Fibroblast of skin of scalp (primary cell): ENCODE data around the gene ENO4.

Experiments
- DNase-seq: peaks from one replicate; pipeline ENCODE4 v3.0.0-alpha.2; 2013

The ENO4 gene

DNA sequence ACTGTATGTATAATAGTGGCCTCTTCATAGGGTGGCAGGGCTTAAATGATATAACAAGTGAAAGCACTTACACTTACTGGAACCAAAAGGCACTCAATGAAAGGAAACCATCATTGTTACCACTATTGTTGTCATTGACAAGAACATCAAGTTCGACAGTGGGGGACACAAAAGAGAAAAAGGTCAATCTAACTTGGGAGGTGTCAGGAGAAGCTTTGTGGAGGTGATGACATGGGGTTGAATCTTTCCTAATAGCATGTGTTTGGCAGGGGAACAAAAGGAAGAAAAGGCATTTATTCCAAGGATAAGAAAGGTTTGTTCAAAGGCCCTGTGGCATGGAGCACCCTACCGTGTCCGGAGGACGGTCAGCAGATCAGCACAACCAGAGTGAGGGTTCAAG lies 18.2 kb upstream of the ENO4 start:
- DNase-seq = no peak

DNA sequence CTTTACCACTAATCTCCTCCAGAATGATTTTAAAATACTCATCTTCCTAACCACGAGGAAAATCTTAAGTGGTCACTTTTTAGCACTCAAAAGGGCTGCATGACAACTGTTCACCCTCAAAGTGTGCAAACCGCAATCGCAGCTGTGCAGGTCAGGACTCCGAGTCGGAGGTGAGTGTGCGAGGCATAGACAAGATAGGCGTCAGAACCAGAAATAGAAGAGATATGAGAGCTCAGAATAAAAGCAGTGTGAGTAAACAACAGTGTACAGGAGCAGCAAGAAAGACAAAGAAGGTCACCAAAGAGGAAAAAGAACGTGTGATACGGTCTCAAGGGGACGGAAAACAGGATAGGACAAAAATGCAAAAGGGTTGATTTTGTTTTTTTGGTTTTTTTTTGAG lies 17.5 kb upstream of the ENO4 start:
- DNase-seq = no peak

DNA sequence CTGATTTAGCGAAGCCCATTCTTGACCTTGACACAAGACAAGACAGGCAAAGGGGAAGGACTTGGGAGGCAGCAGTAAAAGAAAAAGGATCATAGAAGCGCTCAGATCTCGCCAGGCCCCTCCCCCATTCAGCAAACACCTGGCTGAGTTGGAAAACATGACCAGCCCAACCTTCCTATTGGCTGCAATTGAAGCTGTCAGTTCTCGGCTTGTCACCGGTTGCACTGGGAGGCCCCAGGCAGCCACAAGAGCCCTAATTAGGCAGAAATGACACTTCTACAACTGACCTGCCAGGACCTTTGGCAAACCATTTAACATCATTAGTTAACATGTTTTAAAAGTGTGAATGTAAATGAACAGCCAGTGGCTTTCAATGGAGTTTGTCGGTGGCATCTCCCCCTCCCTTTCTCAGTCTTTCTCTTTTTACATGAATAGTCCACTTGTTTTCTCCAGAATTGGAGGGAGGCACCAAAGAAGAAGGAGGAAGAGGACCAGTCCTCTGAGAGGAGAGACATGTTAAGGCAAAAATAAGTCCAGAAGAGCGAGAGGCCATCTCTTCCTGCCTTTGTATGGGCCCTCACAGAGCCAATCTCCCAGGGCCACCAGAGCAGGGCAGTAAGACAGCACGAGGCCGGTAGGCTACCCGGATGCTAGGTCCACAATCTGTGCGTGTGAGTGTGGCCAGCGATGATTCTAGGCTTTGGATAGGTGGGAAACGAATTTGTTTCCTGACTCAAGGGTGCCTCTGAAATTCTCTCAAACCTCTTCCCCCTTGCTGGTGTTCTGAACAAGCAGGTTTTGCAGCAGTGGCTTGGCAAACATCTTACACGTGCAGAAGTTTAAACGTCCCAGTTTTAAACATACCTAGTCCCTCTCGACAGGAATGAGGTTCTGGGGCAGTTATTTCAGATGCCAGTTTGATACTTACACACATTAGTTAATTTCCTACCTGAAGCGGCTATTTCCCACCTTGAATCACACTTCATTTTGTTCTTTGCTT lies 15.0 kb upstream of the ENO4 start:
- no peak for DNase-seq

DNA sequence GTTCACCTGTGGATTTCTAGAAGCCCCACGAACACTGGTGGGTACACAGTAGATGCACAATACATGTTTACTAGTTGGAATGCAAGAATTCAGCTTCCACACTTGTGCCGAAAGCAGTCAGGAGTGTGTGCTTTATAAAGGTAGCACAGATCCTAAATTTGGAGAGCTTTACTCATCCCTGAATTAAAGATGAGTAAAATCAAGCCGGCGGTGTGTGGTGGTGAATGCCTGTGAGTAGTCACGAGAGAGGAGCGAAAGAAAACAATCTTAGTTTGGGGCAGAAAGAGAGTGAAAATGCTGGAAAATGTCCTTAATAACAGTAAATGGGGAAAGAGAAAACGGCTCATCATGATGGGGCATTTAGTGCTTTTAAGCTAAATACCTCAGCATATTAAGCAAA lies 13.6 kb upstream of the ENO4 start:
- DNase-seq = no peak

DNA sequence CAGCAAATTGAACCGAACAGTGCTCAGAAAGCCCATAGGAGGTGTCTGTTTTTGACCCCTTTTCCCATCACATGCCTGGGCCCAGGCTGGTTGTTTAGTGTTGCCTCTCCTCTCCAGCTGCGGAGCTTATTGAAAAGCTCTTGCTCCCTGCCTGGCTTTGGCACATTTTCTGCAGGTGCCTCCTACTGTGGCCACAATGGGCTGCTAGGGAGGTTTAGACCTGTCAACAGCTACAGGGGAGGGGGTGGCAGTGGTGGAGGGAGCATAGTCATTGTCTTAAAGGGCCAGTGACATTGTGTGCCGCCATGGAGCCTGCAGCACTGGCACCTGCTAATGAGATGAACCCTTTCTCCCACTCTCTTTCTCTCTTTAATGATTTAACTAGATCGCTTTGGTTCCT lies 13.2 kb upstream of the ENO4 start:
- DNase-seq = no peak

DNA sequence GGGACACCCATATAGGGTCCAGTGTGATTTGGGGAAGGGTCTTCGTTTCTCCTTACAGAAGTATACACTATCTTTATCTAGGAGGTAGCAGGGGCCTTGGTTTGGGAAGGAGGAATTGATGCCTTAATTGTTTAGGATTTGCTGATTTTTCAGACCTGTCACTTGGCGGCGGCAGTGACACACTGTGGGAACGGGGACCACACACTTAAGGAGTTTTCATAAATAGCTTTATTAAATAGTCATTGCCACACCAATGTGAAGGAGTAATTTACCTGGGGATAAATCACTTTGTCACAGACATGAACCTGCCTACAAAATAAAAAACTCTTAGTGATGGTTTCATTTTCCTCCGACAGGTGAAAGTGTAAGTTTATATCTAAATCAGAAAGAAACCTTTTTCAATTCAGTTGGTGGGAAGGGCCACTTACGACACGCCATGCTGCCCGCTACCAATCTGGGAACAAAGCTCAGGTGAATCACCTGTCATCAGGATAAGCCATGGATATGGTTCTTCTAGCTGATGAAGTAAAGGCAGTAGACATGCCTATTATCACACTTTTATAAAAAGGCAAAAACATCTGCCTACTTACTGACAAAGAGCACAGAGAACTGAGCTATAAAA lies 12.3 kb upstream of the ENO4 start:
- DNase-seq = peak; percentile 22

DNA sequence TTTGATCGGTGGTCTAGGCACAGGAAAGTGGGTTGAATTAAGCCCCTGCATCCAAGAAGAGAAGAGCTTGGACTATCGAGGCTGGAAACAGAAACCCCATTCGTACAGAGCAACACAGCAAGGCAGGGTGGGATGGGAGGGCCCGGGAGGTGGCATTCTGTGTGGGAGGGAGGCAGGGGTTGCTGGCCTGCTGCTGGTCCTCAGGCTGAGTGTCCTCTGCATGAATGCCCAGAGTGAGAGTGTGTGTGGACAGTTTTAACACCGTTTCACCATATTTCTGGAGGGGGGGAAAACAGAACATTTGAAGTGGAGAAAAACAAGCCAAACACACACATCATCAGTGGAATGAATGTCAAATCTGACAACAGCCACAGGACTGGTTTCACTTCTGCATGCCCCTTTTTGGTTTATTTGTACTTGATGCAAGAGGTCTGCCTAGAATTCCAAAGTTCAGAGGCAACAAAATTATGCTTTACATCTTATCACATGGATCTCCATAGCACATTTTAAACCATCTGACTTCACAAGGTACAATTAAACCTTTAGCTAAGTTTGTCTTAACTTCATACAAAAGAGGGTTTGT lies 11.1 kb upstream of the ENO4 start:
- no peak for DNase-seq

DNA sequence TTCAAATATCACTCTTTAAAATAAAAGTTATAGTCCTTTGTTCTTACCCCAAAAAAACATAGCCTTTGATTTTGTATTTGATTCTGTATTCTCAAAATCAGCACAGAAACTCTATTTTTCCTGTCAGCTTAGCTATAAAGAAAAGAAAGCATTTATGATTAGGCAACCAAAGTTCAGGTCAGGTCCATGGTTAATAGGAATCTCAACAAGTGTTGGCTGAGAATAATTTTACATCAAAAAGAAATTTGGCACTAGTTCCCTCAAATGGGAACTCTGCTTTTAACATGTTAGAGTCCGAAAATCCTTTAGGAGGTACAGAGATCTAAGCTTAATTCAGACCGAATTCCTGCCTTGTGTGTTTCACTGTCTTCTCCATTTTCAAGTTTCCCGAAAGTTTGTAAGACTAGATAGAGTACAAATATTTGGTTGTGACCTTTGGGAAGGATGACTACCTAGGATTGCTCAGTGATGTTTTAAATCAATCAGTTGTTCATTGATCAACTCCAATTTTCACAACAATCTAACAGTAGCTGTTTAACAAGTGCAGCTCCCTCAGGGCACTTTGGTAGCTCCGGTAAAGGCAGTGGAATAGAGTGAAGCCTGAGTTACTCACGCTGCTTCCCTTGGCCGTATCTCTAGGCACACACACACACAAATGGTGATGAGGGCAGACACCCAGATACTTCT lies 8.8 kb upstream of the ENO4 start:
- no peak for DNase-seq

DNA sequence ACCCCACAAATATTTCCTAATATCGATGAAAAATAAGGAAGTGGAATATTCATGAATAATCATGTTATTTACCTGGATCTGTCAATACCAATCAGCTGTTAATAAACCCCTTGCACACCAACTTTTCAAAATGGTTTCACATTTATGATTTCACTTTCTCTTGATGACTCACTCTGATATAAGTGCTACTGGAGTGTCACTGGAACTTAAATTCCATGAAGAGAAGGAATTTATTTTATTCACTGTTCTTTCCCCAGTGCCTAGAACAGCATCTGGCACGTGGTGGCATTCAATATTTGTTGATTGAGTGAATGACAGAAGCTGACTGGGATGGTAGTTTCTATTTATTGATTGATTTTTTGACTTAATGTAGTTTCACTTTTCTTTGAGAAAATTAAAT lies 3.5 kb upstream of the ENO4 start:
- DNase-seq = peak; percentile 9

DNA sequence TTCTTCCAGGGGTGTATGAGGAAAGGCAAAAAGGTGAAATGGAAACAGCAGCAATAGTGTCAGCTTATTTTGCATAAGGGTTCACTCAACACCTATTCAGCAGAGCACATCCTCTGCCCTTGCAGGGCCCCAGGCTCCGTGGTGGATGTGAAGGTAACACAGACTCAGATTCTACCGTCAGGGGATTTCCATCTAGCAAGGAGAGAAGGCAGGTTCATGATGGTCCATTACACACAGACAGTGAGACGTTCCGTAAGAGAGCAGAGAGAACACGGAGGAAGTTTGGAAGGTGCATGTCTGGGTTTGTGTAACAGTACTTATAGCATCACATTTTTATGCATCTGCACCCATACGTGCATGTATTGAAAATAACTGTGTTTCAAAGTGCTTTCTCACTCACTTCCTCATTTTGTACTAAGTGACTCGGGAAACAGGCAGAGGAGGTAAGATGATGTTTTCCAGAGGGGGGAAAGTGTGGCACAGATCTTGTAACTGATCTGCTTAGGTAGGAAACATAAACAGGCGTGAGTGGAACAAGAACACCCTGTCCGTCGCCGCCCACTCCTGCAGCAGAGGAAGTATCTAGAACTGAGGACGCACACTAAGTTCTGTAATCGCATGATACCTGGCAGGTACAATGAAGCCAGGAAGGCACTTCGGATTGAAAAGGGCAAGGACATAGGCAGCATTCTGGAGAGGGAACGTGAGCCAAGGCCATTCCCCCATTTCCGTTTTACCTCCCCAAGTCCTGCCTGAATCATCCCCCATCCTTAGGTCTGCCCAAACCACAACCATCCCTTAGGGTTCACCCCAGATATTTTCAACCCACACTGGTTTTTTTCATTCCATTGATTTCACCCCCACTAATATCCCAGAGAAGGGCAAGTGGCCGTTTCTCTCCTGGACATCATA lies 1.0 kb upstream of the ENO4 start:
- DNase-seq = peak; percentile 23

DNA sequence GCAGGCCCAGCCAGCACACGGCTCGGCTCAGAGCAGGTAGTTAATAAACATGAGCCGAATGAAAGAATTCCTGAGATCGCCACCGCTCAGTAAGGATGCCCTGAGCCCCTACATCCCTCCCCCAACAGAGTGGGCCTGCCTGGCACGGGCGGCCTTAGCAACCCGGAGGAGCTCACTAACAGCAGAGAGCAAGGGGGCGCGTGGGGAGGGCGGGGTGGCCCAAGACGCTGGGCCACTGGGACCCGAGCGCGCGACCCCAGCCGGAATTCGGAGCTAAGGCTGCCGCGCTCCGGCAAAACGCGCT lies 403 bp upstream of the ENO4 start:
- DNase-seq = no peak

DNA sequence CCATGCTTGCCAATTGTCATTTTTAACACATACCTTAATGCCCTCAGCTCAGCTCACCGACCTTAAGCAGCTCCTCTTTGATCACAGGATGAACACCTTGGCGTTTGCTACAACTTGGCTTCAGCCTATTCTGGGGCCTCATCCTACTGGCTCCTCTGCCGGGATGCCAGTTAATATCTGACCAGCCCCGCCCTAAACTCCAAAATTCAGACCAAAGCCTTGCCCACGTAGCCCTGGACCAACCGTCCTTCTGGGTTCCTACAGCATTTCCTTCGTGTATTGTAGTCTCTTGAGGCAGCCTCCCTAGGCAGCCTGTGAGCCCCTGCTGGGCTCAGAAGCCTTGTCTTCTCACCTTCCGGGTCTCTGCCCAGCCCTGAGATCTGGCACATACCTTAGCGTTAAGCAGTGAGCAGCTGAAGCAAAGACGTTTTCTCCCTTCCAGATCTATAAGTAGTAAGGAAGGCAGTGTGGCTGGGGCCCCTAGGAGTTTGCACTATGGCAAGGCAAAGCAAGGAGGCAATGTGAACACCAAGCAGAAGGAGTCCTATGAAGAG lies 836 bp downstream of the ENO4 start:
- DNase-seq = no peak

DNA sequence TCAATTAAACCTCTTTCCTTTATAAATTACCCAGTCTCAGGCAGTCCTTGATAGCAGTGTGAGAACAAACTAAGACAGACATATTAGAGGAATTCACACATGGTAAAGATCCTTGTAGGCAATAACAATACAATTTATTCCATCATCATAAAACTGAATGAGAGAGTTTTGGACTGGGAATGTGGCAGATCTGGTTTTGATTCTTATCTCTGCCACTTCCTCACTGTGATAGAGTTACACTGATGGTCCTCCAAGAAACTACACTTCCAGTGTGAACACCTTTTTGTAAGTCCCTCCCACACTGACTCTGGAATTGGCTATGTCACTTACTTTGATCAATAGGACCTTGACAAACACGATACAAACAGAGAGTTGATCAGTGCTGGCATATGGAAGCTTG lies 2.9 kb downstream of the ENO4 start:
- DNase-seq = no peak

DNA sequence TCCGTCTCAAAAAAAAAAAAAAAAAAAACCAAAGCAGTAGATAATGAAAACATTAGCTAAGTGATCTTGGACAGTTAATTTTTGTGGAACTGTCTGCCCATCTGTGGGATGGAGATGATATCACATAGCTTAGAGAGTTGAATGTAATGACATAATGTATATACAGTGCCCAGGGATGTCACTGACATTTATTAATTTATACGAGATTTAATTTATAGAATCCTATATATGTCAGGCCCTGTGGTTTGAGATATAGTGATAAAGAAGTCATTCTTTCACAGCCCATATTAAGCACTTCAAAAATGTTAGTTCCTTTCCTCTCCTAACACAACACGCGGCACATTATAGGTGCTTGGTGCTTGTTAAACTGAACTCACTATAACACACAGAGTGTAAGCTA lies 4.0 kb downstream of the ENO4 start:
- no peak for DNase-seq

DNA sequence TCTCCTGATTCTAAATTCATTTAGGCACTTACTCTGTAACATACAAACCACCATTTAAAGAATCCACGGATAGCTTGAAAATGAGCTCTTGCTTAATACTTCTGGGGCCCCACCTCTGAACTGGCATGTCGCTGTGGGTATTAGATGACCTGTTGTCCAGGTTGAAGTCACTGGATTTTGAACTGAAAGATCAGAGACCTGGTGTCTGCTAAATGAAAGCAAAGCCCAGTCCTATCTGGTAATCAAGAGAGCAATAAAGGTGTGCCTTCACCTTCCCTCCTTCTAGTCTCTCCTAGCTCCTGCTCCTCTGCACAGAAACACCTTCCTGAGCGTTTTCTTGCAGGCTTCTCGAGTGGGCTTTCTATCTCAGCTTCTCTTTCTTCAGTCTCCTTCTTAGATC lies 4.4 kb downstream of the ENO4 start:
- no peak for DNase-seq

DNA sequence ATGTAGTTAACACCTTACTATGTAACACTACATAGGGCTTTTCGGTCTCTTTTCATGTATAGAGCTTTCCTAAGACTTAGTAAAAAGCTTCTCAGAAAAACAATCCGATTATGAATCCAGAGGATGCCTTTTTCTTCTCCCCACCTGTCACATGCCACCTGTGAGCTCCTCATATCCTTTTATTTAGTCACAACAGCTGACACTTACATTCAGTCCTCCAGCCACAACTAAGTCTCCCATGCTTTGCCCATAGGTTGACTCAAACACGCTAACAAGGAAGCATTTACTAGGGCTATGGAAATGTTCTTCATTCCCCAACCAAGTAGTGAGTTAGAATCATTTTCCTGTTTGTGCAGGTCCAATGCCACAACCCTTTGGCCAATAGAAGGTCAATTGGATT lies 7.9 kb downstream of the ENO4 start:
- DNase-seq = no peak

DNA sequence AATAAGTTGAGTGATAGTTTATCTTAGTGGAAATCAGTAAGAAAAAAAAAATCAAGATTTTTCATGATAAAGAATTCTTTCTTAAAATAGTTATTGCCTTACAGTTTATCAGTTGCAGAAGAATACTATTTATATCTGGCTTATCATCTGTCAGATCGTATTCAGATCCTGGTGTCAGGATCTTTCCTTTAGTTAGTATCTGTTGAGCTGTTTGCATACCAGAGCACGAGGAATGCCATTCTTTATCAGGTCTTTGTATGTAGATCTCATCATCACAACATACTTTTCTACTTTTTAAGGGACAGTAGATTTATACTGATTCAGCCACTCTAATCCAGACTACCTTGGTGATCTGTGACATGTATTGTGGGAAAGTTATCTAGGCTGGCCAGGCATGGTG lies 12.5 kb downstream of the ENO4 start:
- DNase-seq = no peak

DNA sequence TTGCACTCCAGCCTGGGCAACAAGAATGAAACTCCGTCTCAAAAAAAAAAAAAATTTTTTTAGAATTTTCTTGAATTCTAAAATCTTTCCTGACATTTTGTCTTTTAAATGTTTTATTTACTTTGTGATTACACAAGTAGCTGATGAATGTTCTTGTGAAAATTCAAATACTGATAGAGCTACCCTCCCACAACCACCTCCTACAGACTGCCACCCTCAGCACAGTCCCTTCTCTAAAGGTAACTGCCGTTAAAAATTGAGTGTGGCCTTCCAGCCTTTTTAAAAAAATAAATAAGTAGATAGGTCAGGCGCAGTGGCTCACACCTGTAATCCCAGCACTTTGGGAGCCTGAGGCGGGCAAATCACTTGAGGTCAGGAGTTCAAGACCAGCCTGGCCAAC lies 15.1 kb downstream of the ENO4 start:
- DNase-seq = no peak

DNA sequence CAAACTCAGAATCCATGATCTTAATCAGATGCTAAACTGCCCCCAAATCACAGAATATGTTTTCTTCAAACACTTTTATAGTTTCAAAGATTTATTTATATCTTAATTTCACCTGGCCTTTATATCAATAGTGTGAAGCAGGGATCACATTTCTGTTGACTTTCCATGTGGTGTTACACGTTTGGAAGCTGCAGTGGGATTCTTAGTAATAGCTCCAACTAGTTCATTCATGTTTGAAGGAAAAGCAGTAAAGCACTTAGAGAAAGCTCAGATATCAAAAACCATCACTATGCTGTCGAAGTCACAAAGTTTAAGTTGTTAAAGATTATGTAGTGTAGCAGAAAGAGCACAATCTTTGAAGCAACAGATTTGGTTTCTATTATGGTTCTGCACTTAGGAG lies 16.8 kb downstream of the ENO4 start:
- no peak for DNase-seq

DNA sequence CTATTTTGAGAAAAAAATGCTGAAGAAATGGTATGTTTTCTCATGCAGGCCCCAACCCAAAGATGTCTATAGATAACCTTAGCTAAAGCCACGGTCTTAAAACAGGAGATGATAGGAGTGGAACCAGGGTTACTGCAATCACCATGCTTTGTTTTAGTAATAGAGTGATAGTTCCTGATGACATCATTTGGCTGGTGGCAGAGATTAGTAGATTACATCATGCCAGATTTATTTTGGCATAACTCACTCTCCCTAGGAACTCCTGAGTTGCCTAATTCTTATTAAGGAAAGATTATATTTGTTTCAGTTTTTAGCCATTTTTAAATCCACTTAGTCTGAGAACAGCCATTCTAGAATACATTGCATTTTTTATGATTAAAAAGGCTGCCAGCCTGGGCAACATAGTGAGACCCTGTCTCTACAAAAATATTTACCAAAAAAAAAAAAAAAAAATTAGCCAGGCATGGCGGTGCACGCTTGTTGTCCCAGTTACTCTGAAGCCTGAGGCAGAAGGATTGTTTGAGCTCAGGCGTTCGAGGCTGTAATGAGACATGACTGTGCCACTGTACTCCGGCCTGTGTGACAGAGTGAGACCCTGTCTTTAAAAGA lies 17.8 kb downstream of the ENO4 start:
- DNase-seq = peak; percentile 34

DNA sequence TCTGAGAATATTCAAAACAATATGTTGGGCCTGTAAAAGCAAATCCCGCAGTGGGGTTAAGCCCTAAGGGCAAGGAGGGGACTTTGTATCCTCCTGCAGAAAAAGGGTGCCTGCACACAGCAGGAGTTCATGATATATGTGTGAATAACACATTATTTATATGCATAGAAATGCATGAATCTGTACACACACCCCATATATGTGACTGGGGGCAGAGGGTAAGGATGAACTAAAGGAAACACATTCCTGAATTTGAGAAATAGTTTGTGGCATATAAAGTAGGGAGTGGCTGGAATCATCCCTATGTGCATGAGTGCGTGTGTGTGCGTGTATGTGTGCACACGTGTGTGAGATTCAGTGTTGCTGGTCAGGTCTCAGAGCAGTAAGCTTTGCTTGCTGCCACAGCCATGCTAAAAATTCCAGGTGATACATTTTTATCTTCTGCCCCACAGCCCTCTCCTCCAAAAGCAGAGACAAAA lies 18.9 kb downstream of the ENO4 start:
- DNase-seq = no peak
